Neural progenitor cell (in vitro differentiated cells): ENCODE data around the gene PTCH1. TPM values are rescaled to one million over a fixed set of nuclear protein-coding genes. Genes with fewer than 3 reads are reported as not detected.

Source experiments
- DNase-seq: peaks from one replicate; pipeline ENCODE4 v3.0.0-alpha.2; 2016; ENCODE audit warnings: low spot score
- H2AFZ ChIP-seq: fragments of 200-600 bp; sonication (generic); replicated peaks from 2 replicates; pipeline ENCODE4 v1.6.1; 2016; ENCODE audit warnings: antibody characterized with exemption
- H3F3A ChIP-seq: fragments of 200-600 bp; sonication (generic); 2 replicates; pipeline ENCODE4 v1.6.1; 2016; ENCODE audit warnings: antibody characterized with exemption, low read depth
- H3K27ac ChIP-seq: fragments of 200-600 bp; sonication (generic); 2 replicates; pipeline ENCODE4 v1.5.1; 2016; ENCODE audit warnings: mild to moderate bottlenecking
- H3K27me3 ChIP-seq: fragments of 200-600 bp; sonication (generic); 2 replicates; pipeline ENCODE4 v1.6.1; 2016; ENCODE audit warnings: mild to moderate bottlenecking, moderate library complexity
- H3K36me3 ChIP-seq: fragments of 200-600 bp; sonication (generic); 2 replicates; pipeline ENCODE4 v1.5.1; 2016
- H3K4me1 ChIP-seq: fragments of 200-600 bp; sonication (generic); 2 replicates; pipeline ENCODE4 v1.6.1; 2016; ENCODE audit warnings: mixed run types
- H3K4me2 ChIP-seq: fragments of 200-600 bp; sonication (generic); 2 replicates; pipeline ENCODE4 v1.6.1; 2016
- H3K4me3 ChIP-seq: fragments of 200-600 bp; sonication (generic); 2 replicates; pipeline ENCODE4 v1.5.1; 2016
- H3K79me2 ChIP-seq: fragments of 200-600 bp; sonication (generic); 2 replicates; pipeline ENCODE4 v1.6.1; 2016; ENCODE audit warnings: low read depth
- H3K9ac ChIP-seq: fragments of 200-600 bp; sonication (generic); 2 replicates; pipeline ENCODE4 v1.6.1; 2016
- H3K9me3 ChIP-seq: fragments of 200-600 bp; sonication (generic); 2 replicates; pipeline ENCODE4 v1.5.1; 2016; ENCODE audit warnings: low read depth
- H4K20me1 ChIP-seq: fragments of 200-600 bp; sonication (generic); 2 replicates; pipeline ENCODE4 v1.6.1; 2016; ENCODE audit warnings: low read depth
- H3K27ac Mint-ChIP-seq: 3 replicates; pipeline ENCODE4 v1.8.0; 2021; ENCODE audit warnings: mixed read lengths
- H3K27me3 Mint-ChIP-seq: 2 replicates; pipeline ENCODE4 v1.8.0; 2022; ENCODE audit warnings: low read depth, mild to moderate bottlenecking, inconsistent platforms, moderate library complexity, mixed read lengths; ENCODE audit not compliant: insufficient read depth
- H3K36me3 Mint-ChIP-seq: 3 replicates; pipeline ENCODE4 v1.8.0; 2021; ENCODE audit warnings: mixed read lengths
- H3K4me1 Mint-ChIP-seq: 3 replicates; pipeline ENCODE4 v1.8.0; 2021; ENCODE audit warnings: mixed read lengths
- H3K4me3 Mint-ChIP-seq: 3 replicates; pipeline ENCODE4 v1.8.0; 2021; ENCODE audit warnings: mild to moderate bottlenecking, moderate library complexity, mixed read lengths
- H3K9me3 Mint-ChIP-seq: 3 replicates; pipeline ENCODE4 v1.8.0; 2020; ENCODE audit warnings: mixed read lengths
- CTCF ChIP-seq: fragments of 200-600 bp; sonication (generic); IDR thresholded peaks from 2 replicates; pipeline ENCODE4 v1.5.1; 2017; ENCODE audit warnings: antibody characterized with exemption, mild to moderate bottlenecking
- EZH2 ChIP-seq: fragments of 200-600 bp; sonication (generic); IDR thresholded peaks from 2 replicates; pipeline ENCODE4 v1.6.1; 2017; ENCODE audit warnings: antibody characterized with exemption, mild to moderate bottlenecking, moderate library complexity
- EZH2phosphoT487 ChIP-seq: fragments of 200-600 bp; sonication (generic); IDR thresholded peaks from 2 replicates; pipeline ENCODE4 v1.6.1; 2017; ENCODE audit warnings: antibody characterized with exemption
- total RNA-seq: library from RNA; depleted of rRNA; stranded (reverse); fragments of >200 nt; gene quantifications from 2 replicates; pipeline ENCODE4 v1.2.3, GENCODE V29; 2015; ENCODE audit warnings: low replicate concordance

The PTCH1 gene
- total RNA-seq, 1 donor from 2014 or later = 23.0 TPM

GRCh38 chr9:95482621-95483020 is 34.1 kb downstream of the PTCH1 start:
- H3K9ac ChIP-seq = no peak overlapping the region
- H3K4me2 ChIP-seq = no peak overlapping the region
- peaks cover 63% of the 10 kb centered on the region for H3K4me1 Mint-ChIP-seq
- H3K27me3 Mint-ChIP-seq = no peaks in the 10 kb centered on the region
- H3K4me3 ChIP-seq = no peak overlapping the region
- no peaks in the 10 kb centered on the region for H3K9me3 ChIP-seq
- peaks cover 30% of the 10 kb centered on the region for H3F3A ChIP-seq
- no peaks in the 10 kb centered on the region for H3K9me3 Mint-ChIP-seq
- DNase-seq = no peak
- peaks cover 21% of the 10 kb centered on the region for H3K36me3 Mint-ChIP-seq
- H2AFZ ChIP-seq = no peak overlapping the region
- TF ChIP-seq CTCF (no peak), EZH2phosphoT487 (no peak), EZH2 (no peak)
- H3K36me3 ChIP-seq = no peaks in the 10 kb centered on the region
- no peak overlapping the region for H3K4me3 Mint-ChIP-seq
- H3K4me1 ChIP-seq = peaks cover 32% of the 10 kb centered on the region
- no peaks in the 10 kb centered on the region for H3K27me3 ChIP-seq
- H3K27ac Mint-ChIP-seq = no peak overlapping the region
- H4K20me1 ChIP-seq = peaks cover 99% of the 10 kb centered on the region
- H3K79me2 ChIP-seq = peaks cover 70% of the 10 kb centered on the region
- no peak overlapping the region for H3K27ac ChIP-seq

- H3K36me3 Mint-ChIP-seq = peaks cover 31% of the 10 kb centered on the region
- Histone ChIP-seq H3K4me2 (peak overlapping the region; percentile 5), H3K27me3 (no peaks in the 10 kb centered on the region), H3K4me1 (peaks cover 43% of the 10 kb centered on the region), H3K9ac (no peak overlapping the region), H3F3A (peaks cover 39% of the 10 kb centered on the region), H4K20me1 (peaks cover 98% of the 10 kb centered on the region), H3K4me3 (no peak overlapping the region), H3K79me2 (peaks cover 66% of the 10 kb centered on the region), H2AFZ (no peak overlapping the region), H3K27ac (no peak overlapping the region), H3K9me3 (no peaks in the 10 kb centered on the region), H3K36me3 (peaks cover 8% of the 10 kb centered on the region)
- DNase-seq = no peak
- H3K27me3 Mint-ChIP-seq = no peaks in the 10 kb centered on the region
- TF ChIP-seq CTCF (no peak), EZH2phosphoT487 (no peak), EZH2 (no peak)
- H3K4me3 Mint-ChIP-seq = peak overlapping the region; percentile 67
- H3K27ac Mint-ChIP-seq = peak overlapping the region; percentile 43
- peaks cover 73% of the 10 kb centered on the region for H3K4me1 Mint-ChIP-seq
- no peaks in the 10 kb centered on the region for H3K9me3 Mint-ChIP-seq
Observed at GRCh38 chr9:95481000-95481399, 35.8 kb downstream of the PTCH1 start.

GRCh38 chr9:95480346-95480745 is 36.4 kb downstream of the PTCH1 start:
- peaks cover 59% of the 10 kb centered on the region for H3K79me2 ChIP-seq
- peaks cover 12% of the 10 kb centered on the region for H3K36me3 ChIP-seq
- H3K27ac Mint-ChIP-seq = no peak overlapping the region
- no peak overlapping the region for H2AFZ ChIP-seq
- no peak overlapping the region for H3K9ac ChIP-seq
- H3K4me2 ChIP-seq = no peak overlapping the region
- DNase-seq = no peak
- peaks cover 92% of the 10 kb centered on the region for H4K20me1 ChIP-seq
- H3K9me3 Mint-ChIP-seq = no peaks in the 10 kb centered on the region
- H3K36me3 Mint-ChIP-seq = peaks cover 38% of the 10 kb centered on the region
- H3K4me1 ChIP-seq = peaks cover 43% of the 10 kb centered on the region
- H3K4me3 Mint-ChIP-seq = peak overlapping the region; percentile 14
- H3K4me1 Mint-ChIP-seq = peaks cover 73% of the 10 kb centered on the region
- H3K4me3 ChIP-seq = no peak overlapping the region
- H3K9me3 ChIP-seq = no peaks in the 10 kb centered on the region
- TF ChIP-seq EZH2 (no peak), CTCF (no peak), EZH2phosphoT487 (no peak)
- peaks cover 39% of the 10 kb centered on the region for H3F3A ChIP-seq
- H3K27me3 ChIP-seq = no peaks in the 10 kb centered on the region
- H3K27me3 Mint-ChIP-seq = no peaks in the 10 kb centered on the region
- no peak overlapping the region for H3K27ac ChIP-seq
